Measurements from ENCODE around the gene TAAR8.
"Not testable (repeated sequence)": the region's sequence is repeated elsewhere in the genome, so short reads cannot be mapped to it uniquely, and the experiment has no call there.

Gene TAAR8

GRCh38 chr6:132544826-132545225 lies 7.6 kb upstream of the TAAR8 start:
- no peaks in the 10 kb centered on the region for H3K9me3 ChIP-seq (ENCODE audit: control insufficient read depth, insufficient read depth, low read length)
- H3K4me3 ChIP-seq (ENCODE audit: low read depth, low read length), result no peak overlapping the region
- H3K27ac ChIP-seq (ENCODE audit: low read depth, low read length), result no peak overlapping the region
- H3K27me3 ChIP-seq (ENCODE audit: control insufficient read depth, insufficient read depth, low read length), result no peaks in the 10 kb centered on the region
- H3K4me1 ChIP-seq (ENCODE audit: control insufficient read depth, insufficient read depth, low read length), result peaks cover 6% of the 10 kb centered on the region; the same call in 1 of the 2 replicates
- no peaks in the 10 kb centered on the region for H3K36me3 ChIP-seq (ENCODE audit: control insufficient read depth, insufficient read depth, low read length)
- H3K9ac ChIP-seq (ENCODE audit: low read depth, low read length), result no peak overlapping the region

GRCh38 chr6:132548746-132549463 lies 3.6 kb upstream of the TAAR8 start:
- Histone ChIP-seq H3K4me1 (ENCODE audit: control insufficient read depth, insufficient read depth, low read length) (peaks cover 11% of the 10 kb centered on the region; the same call in 1 of the 2 replicates), H3K27me3 (ENCODE audit: control insufficient read depth, insufficient read depth, low read length) (no peaks in the 10 kb centered on the region), H3K36me3 (ENCODE audit: control insufficient read depth, insufficient read depth, low read length) (no peaks in the 10 kb centered on the region), H3K27ac (ENCODE audit: low read depth, low read length) (no peak overlapping the region), H3K4me3 (ENCODE audit: low read depth, low read length) (no peak overlapping the region), H3K9me3 (ENCODE audit: control insufficient read depth, insufficient read depth, low read length) (no peaks in the 10 kb centered on the region), H3K9ac (ENCODE audit: low read depth, low read length) (no peak overlapping the region)

GRCh38 chr6:132551214-132551613 lies 1.3 kb upstream of the TAAR8 start:
- no peak overlapping the region for H3K4me3 ChIP-seq (ENCODE audit: low read depth, low read length)
- no peak overlapping the region for H3K9ac ChIP-seq (ENCODE audit: low read depth, low read length)
- no peaks in the 10 kb centered on the region for H3K27me3 ChIP-seq (ENCODE audit: control insufficient read depth, insufficient read depth, low read length)
- H3K36me3 ChIP-seq (ENCODE audit: control insufficient read depth, insufficient read depth, low read length), result no peaks in the 10 kb centered on the region
- no peaks in the 10 kb centered on the region for H3K9me3 ChIP-seq (ENCODE audit: control insufficient read depth, insufficient read depth, low read length)
- peaks cover 11% of the 10 kb centered on the region; the same call in 1 of the 2 replicates for H3K4me1 ChIP-seq (ENCODE audit: control insufficient read depth, insufficient read depth, low read length)
- H3K27ac ChIP-seq (ENCODE audit: low read depth, low read length), result no peak overlapping the region

- not testable (repeated sequence) for H3K4me1 ChIP-seq (ENCODE audit: control insufficient read depth, insufficient read depth, low read length); H3K9ac ChIP-seq (ENCODE audit: low read depth, low read length); H3K27ac ChIP-seq (ENCODE audit: low read depth, low read length); H3K9me3 ChIP-seq (ENCODE audit: control insufficient read depth, insufficient read depth, low read length); H3K27me3 ChIP-seq (ENCODE audit: control insufficient read depth, insufficient read depth, low read length); H3K4me3 ChIP-seq (ENCODE audit: low read depth, low read length); H3K36me3 ChIP-seq (ENCODE audit: control insufficient read depth, insufficient read depth, low read length)
Measured at GRCh38 chr6:132560087-132560486, 7.6 kb downstream of the TAAR8 start.

GRCh38 chr6:132566404-132566803 lies 13.9 kb downstream of the TAAR8 start:
- H3K36me3 ChIP-seq (ENCODE audit: control insufficient read depth, insufficient read depth, low read length), result no peaks in the 10 kb centered on the region
- peaks cover 30% of the 10 kb centered on the region for H3K4me1 ChIP-seq (ENCODE audit: control insufficient read depth, insufficient read depth, low read length)
- H3K4me3 ChIP-seq (ENCODE audit: low read depth, low read length), result no peak overlapping the region
- no peak overlapping the region for H3K9ac ChIP-seq (ENCODE audit: low read depth, low read length)
- no peak overlapping the region for H3K27ac ChIP-seq (ENCODE audit: low read depth, low read length)
- no peaks in the 10 kb centered on the region for H3K27me3 ChIP-seq (ENCODE audit: control insufficient read depth, insufficient read depth, low read length)
- no peaks in the 10 kb centered on the region for H3K9me3 ChIP-seq (ENCODE audit: control insufficient read depth, insufficient read depth, low read length)

- H3K27ac ChIP-seq (ENCODE audit: low read depth, low read length), result peak overlapping the region; percentile 17
- no peak overlapping the region for H3K9ac ChIP-seq (ENCODE audit: low read depth, low read length)
- no peak overlapping the region for H3K4me3 ChIP-seq (ENCODE audit: low read depth, low read length)
- no peaks in the 10 kb centered on the region for H3K36me3 ChIP-seq (ENCODE audit: control insufficient read depth, insufficient read depth, low read length)
- H3K9me3 ChIP-seq (ENCODE audit: control insufficient read depth, insufficient read depth, low read length), result no peaks in the 10 kb centered on the region
- peaks cover 30% of the 10 kb centered on the region for H3K4me1 ChIP-seq (ENCODE audit: control insufficient read depth, insufficient read depth, low read length)
- H3K27me3 ChIP-seq (ENCODE audit: control insufficient read depth, insufficient read depth, low read length), result no peaks in the 10 kb centered on the region
Measured at GRCh38 chr6:132567566-132567965, 15.1 kb downstream of the TAAR8 start.

GRCh38 chr6:132568611-132569010 lies 16.1 kb downstream of the TAAR8 start:
- no peaks in the 10 kb centered on the region for H3K36me3 ChIP-seq (ENCODE audit: control insufficient read depth, insufficient read depth, low read length)
- no peak overlapping the region for H3K9ac ChIP-seq (ENCODE audit: low read depth, low read length)
- H3K9me3 ChIP-seq (ENCODE audit: control insufficient read depth, insufficient read depth, low read length), result no peaks in the 10 kb centered on the region
- H3K27ac ChIP-seq (ENCODE audit: low read depth, low read length), result no peak overlapping the region
- no peaks in the 10 kb centered on the region for H3K27me3 ChIP-seq (ENCODE audit: control insufficient read depth, insufficient read depth, low read length)
- H3K4me3 ChIP-seq (ENCODE audit: low read depth, low read length), result no peak overlapping the region
- H3K4me1 ChIP-seq (ENCODE audit: control insufficient read depth, insufficient read depth, low read length), result peaks cover 30% of the 10 kb centered on the region

GRCh38 chr6:132569170-132569569 lies 16.7 kb downstream of the TAAR8 start:
- H3K4me3 ChIP-seq (ENCODE audit: low read depth, low read length), result no peak overlapping the region
- H3K36me3 ChIP-seq (ENCODE audit: control insufficient read depth, insufficient read depth, low read length), result no peaks in the 10 kb centered on the region
- H3K27me3 ChIP-seq (ENCODE audit: control insufficient read depth, insufficient read depth, low read length), result no peaks in the 10 kb centered on the region
- no peak overlapping the region for H3K27ac ChIP-seq (ENCODE audit: low read depth, low read length)
- H3K9ac ChIP-seq (ENCODE audit: low read depth, low read length), result no peak overlapping the region
- H3K9me3 ChIP-seq (ENCODE audit: control insufficient read depth, insufficient read depth, low read length), result no peaks in the 10 kb centered on the region
- peaks cover 30% of the 10 kb centered on the region for H3K4me1 ChIP-seq (ENCODE audit: control insufficient read depth, insufficient read depth, low read length)

- peaks cover 30% of the 10 kb centered on the region for H3K4me1 ChIP-seq (ENCODE audit: control insufficient read depth, insufficient read depth, low read length)
- no peaks in the 10 kb centered on the region for H3K36me3 ChIP-seq (ENCODE audit: control insufficient read depth, insufficient read depth, low read length)
- H3K4me3 ChIP-seq (ENCODE audit: low read depth, low read length), result no peak within 1 kb of the TSS
- no peaks in the 10 kb centered on the region for H3K27me3 ChIP-seq (ENCODE audit: control insufficient read depth, insufficient read depth, low read length)
- no peak within 1 kb of the TSS for H3K9ac ChIP-seq (ENCODE audit: low read depth, low read length)
- no peaks in the 10 kb centered on the region for H3K9me3 ChIP-seq (ENCODE audit: control insufficient read depth, insufficient read depth, low read length)
- H3K27ac ChIP-seq (ENCODE audit: low read depth, low read length), result no peak within 1 kb of the TSS
Measured at GRCh38 chr6:132570221-132570777, 17.8 kb downstream of the TAAR8 start, which contains the start of gene TAAR6. TSS of gene TAAR6 (plus strand) at chr6:132570322. CDS start at chr6:132570322, 0 bp downstream.

- Histone ChIP-seq H3K9ac (ENCODE audit: low read depth, low read length) (no peak overlapping the region), H3K27me3 (ENCODE audit: control insufficient read depth, insufficient read depth, low read length) (no peaks in the 10 kb centered on the region), H3K36me3 (ENCODE audit: control insufficient read depth, insufficient read depth, low read length) (no peaks in the 10 kb centered on the region), H3K27ac (ENCODE audit: low read depth, low read length) (no peak overlapping the region), H3K4me1 (ENCODE audit: control insufficient read depth, insufficient read depth, low read length) (peaks cover 30% of the 10 kb centered on the region), H3K9me3 (ENCODE audit: control insufficient read depth, insufficient read depth, low read length) (no peaks in the 10 kb centered on the region), H3K4me3 (ENCODE audit: low read depth, low read length) (no peak overlapping the region)
Measured at GRCh38 chr6:132571774-132572173, 19.3 kb downstream of the TAAR8 start.

GRCh38 chr6:132584698-132585097 lies 32.2 kb downstream of the TAAR8 start:
- Histone ChIP-seq H3K36me3 (ENCODE audit: control insufficient read depth, insufficient read depth, low read length) (no peaks in the 10 kb centered on the region), H3K4me3 (ENCODE audit: low read depth, low read length) (no peak overlapping the region), H3K9ac (ENCODE audit: low read depth, low read length) (no peak overlapping the region), H3K27me3 (ENCODE audit: control insufficient read depth, insufficient read depth, low read length) (no peaks in the 10 kb centered on the region), H3K9me3 (ENCODE audit: control insufficient read depth, insufficient read depth, low read length) (no peaks in the 10 kb centered on the region), H3K27ac (ENCODE audit: low read depth, low read length) (no peak overlapping the region), H3K4me1 (ENCODE audit: control insufficient read depth, insufficient read depth, low read length) (peaks cover 4% of the 10 kb centered on the region; the same call in 1 of the 2 replicates)
